ENCODE results near the gene SLC35B2. TPM values are rescaled to one million over a fixed set of nuclear protein-coding genes. Genes with fewer than 3 reads are reported as not detected.

Gene SLC35B2
- polyA plus RNA-seq, 1 of the 3 experiments (the other 2 are of a cell fraction), result 125 TPM

- no peak for TF ChIP-seq REST (IDR thresholded peaks at IDR 0.05; ENCODE audit: low read depth, low read length)
- TF ChIP-seq USF1 (IDR thresholded peaks at IDR 0.05; ENCODE audit: borderline replicate concordance, low read depth), result no peak
- no peak for TF ChIP-seq POLR2AphosphoS5 (IDR thresholded peaks at IDR 0.05; ENCODE audit: low read depth, low read length)
- TF ChIP-seq NRF1 (IDR thresholded peaks at IDR 0.05; ENCODE audit: low read depth, low read length), result no peak
Measured at GRCh38 chr6:44235891-44236516, 21.3 kb downstream of the SLC35B2 start (continued).

DNA sequence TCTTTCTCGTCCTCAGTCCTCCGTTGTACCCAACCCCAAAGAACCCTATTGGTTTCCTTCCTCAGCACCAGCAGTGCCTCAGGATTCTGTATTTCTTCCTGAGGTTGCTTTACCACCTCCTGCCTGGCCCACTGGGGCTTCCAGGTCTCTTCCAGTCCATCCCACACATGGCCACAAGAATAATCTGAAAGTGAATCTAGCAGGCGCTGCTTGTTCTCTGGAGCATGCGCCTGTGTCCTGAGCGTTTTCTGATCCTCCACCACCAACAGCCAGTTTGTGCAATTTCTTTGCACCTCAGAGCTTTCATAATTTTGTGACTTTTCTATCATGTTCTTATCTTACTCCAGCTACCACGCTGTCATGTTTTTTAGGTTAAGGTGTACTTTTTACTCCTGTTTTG is 22.1 kb downstream of the SLC35B2 start:
- peak overlapping the region; percentile 78 to 91 for H3K27ac ChIP-seq (ENCODE audit: low read depth in 2 of 2, low read length in 1 of 2)
- H3K27me3 ChIP-seq (ENCODE audit: insufficient read depth), result no peaks in the 10 kb centered on the region
- DNase-seq, result peak; percentile 34
- TF ChIP-seq EZH2phosphoT487 (IDR thresholded peaks at IDR 0.05; ENCODE audit: borderline replicate concordance, low read depth) (no peak), MXI1 (IDR thresholded peaks at IDR 0.05; ENCODE audit: low read depth, low read length) (0 out of 2 replicates have a peak, but pooled peaks have one; percentile 43), GATA2 (CRISPR knock-in tag; IDR thresholded peaks at IDR 0.05) (peak; percentile 33; the same call in 1 of the 2 replicates)
- ChIA-PET CTCF (interaction anchor here (0.6 to 8.5 kb wide), 38 partner anchors 11 to 152 kb away, joined by 3 to 224 read pairs (median 9); partner anchors contain the start of genes HSP90AB1, MYMX, NFKBIE and SLC29A1), POLR2A (interaction anchor here (0.6 to 3.2 kb wide), 4 partner anchors 9 to 1306 kb away, joined by 3 to 48 read pairs (median 12); partner anchors contain the start of gene HSP90AB1)
- H3K79me2 ChIP-seq (ENCODE audit: insufficient read depth), result no peaks in the 10 kb centered on the region
- no peaks in the 10 kb centered on the region for H4K20me1 ChIP-seq (ENCODE audit: insufficient read depth)
- H3F3A ChIP-seq (replicated peaks; ENCODE audit: insufficient read depth), result peaks cover 18% of the 10 kb centered on the region
- no peak overlapping the region for H3K9ac ChIP-seq
- peak overlapping the region; percentile 77; the same call in 1 of the 2 replicates for H2AFZ ChIP-seq (ENCODE audit: low read depth)
- H3K4me2 ChIP-seq, result peak overlapping the region; percentile 75; the same call in 1 of the 2 replicates
- H3K9me3 ChIP-seq, result no peaks in the 10 kb centered on the region
- H3K36me3 ChIP-seq (replicated peaks in 1 of 2; ENCODE audit: control insufficient read depth in 1 of 2, insufficient read depth in 2 of 2, low read length in 1 of 2), result peaks cover 0 to 6% of the 10 kb centered on the region in 2 experiments
- no peaks in the 10 kb centered on the region for H3K9me2 ChIP-seq
- no peak overlapping the region for H3K4me3 ChIP-seq (ENCODE audit: low read depth in 2 of 2, low read length in 1 of 2)
- 74% methylated on average over 6 of the region's 6 CpGs for WGBS (ENCODE audit: low lambda C conversion rate)
- peaks cover 26 to 57% of the 10 kb centered on the region in 2 experiments for H3K4me1 ChIP-seq (ENCODE audit: control insufficient read depth in 1 of 2, insufficient read depth in 2 of 2, low read depth in 1 of 2, low read length in 1 of 2)
